ENCODE data around the gene SYNE3. TPM values are rescaled to one million over a fixed set of nuclear protein-coding genes. Genes with fewer than 3 reads are reported as not detected.

The SYNE3 gene
- total and polyA plus RNA-seq, 9 of the 15 experiments (the other 6 are each of a cell fraction or from before 2014, with no cell fraction given), result 0.04 to 3.1 (median 0.55) TPM

- TF ChIP-seq SMARCA5 (IDR thresholded peaks at IDR 0.05) (no peak), ZNF121 (CRISPR knock-in tag; conservative IDR thresholded peaks at IDR 0.05) (no peak), FOXA1 (IDR thresholded peaks at IDR 0.05; ENCODE audit: borderline replicate concordance) (no peak), SAP30 (IDR thresholded peaks at IDR 0.05; ENCODE audit: borderline replicate concordance, insufficient read depth, low read depth, low read length, poor library complexity, severe bottlenecking) (no peak), TRIM24 (IDR thresholded peaks at IDR 0.05) (no peak), KLF10 (CRISPR knock-in tag; IDR thresholded peaks at IDR 0.05) (no peak)
These were observed 47.9 kb downstream of the SYNE3 start (continued) for GRCh38 chr14:95468448-95469133.

GRCh38 chr14:95467657-95468056, 48.8 kb downstream of the SYNE3 start:
- no peak for DNase-seq (ENCODE audit: extremely low read depth in 1 of 4, low spot score in 3 of 4)
- H3K9me3 ChIP-seq (replicated peaks; ENCODE audit: control insufficient read depth, insufficient read depth, low read depth, low read length), result no peaks in the 10 kb centered on the region
- no TSS peak for BruUV-seq (replicated peaks)
- H3K9ac ChIP-seq (ENCODE audit: insufficient read depth in 1 of 2, low read depth in 2 of 2, low read length in 2 of 2), result no peak overlapping the region
- no peaks in the 10 kb centered on the region for H3K9me1 ChIP-seq (ENCODE audit: control insufficient read depth, insufficient read depth, low read length)
- no peak overlapping the region for H3K27ac ChIP-seq (ENCODE audit: extremely low read depth, low read depth, low read length)
- ChIA-PET CTCF (ENCODE audit: low intra/inter-chr PET ratio) (no interaction called here), POLR2A (interaction anchor here (1.6 kb wide), 1 partner anchor 8 kb away, joined by 4 read pairs; no protein-coding TSS in a partner anchor)
- 32% methylated on average over 4 of the region's 6 CpGs for WGBS (ENCODE audit: insufficient coverage, low coverage, missing lambda C conversion rate)
- peaks cover 0 to 13% of the 10 kb centered on the region in 2 experiments; a peak in 1 of 5 replicates for H3K27me3 ChIP-seq (ENCODE audit: control insufficient read depth in 2 of 2, insufficient read depth in 2 of 2, low read length in 2 of 2)
- H3K79me2 ChIP-seq (ENCODE audit: control insufficient read depth, insufficient read depth, low read length), result no peaks in the 10 kb centered on the region
- H3K4me2 ChIP-seq (ENCODE audit: insufficient read depth, low read length), result no peak overlapping the region
- in situ Hi-C loops (cut with MboI), result no loop called here
- intact Hi-C loops (cut with micrococcal nuclease), result no loop called here
- H2AFZ ChIP-seq (ENCODE audit: low read depth, low read length), result no peak overlapping the region
- H3K4me3 ChIP-seq, result no peak overlapping the region
- no peak for ATAC-seq
- no peaks in the 10 kb centered on the region for H3K36me3 ChIP-seq (ENCODE audit: control insufficient read depth, insufficient read depth, low read length)
- no peak for FAIRE-seq
- no peaks in the 10 kb centered on the region; the same call in 1 of the 2 replicates for H4K20me1 ChIP-seq (replicated peaks; ENCODE audit: control insufficient read depth, insufficient read depth, low read length)
- peaks cover 0 to 4% of the 10 kb centered on the region in 2 experiments; a peak in 1 of 5 replicates for H3K4me1 ChIP-seq (replicated peaks in 1 of 2; ENCODE audit: control insufficient read depth in 2 of 2, insufficient read depth in 2 of 2, low read length in 2 of 2)
- TF ChIP-seq NFIC (IDR thresholded peaks at IDR 0.05) (no peak), ZNF232 (CRISPR knock-in tag; IDR thresholded peaks at IDR 0.05) (no peak), TAF7 (tag; IDR thresholded peaks at IDR 0.05) (no peak), ZBTB34 (CRISPR knock-in tag; IDR thresholded peaks at IDR 0.05) (no peak), CBFA2T3 (IDR thresholded peaks at IDR 0.05) (no peak), HDAC1 (IDR thresholded peaks at IDR 0.05) (no peak), LCOR (CRISPR knock-in tag; IDR thresholded peaks at IDR 0.05) (no peak)
- TF ChIP-seq, protein P1, sequence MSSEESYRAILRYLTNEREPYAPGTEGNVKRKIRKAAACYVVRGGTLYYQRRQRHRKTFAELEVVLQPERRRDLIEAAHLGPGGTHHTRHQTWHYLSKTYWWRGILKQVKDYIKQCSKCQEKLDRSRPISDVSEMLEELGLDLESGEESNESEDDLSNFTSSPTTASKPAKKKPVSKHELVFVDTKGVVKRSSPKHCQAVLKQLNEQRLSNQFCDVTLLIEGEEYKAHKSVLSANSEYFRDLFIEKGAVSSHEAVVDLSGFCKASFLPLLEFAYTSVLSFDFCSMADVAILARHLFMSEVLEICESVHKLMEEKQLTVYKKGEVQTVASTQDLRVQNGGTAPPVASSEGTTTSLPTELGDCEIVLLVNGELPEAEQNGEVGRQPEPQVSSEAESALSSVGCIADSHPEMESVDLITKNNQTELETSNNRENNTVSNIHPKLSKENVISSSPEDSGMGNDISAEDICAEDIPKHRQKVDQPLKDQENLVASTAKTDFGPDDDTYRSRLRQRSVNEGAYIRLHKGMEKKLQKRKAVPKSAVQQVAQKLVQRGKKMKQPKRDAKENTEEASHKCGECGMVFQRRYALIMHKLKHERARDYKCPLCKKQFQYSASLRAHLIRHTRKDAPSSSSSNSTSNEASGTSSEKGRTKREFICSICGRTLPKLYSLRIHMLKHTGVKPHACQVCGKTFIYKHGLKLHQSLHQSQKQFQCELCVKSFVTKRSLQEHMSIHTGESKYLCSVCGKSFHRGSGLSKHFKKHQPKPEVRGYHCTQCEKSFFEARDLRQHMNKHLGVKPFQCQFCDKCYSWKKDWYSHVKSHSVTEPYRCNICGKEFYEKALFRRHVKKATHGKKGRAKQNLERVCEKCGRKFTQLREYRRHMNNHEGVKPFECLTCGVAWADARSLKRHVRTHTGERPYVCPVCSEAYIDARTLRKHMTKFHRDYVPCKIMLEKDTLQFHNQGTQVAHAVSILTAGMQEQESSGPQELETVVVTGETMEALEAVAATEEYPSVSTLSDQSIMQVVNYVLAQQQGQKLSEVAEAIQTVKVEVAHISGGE (CRISPR knock-in tag; IDR thresholded peaks at IDR 0.05), result no peak
- TF ChIP-seq, protein P2, sequence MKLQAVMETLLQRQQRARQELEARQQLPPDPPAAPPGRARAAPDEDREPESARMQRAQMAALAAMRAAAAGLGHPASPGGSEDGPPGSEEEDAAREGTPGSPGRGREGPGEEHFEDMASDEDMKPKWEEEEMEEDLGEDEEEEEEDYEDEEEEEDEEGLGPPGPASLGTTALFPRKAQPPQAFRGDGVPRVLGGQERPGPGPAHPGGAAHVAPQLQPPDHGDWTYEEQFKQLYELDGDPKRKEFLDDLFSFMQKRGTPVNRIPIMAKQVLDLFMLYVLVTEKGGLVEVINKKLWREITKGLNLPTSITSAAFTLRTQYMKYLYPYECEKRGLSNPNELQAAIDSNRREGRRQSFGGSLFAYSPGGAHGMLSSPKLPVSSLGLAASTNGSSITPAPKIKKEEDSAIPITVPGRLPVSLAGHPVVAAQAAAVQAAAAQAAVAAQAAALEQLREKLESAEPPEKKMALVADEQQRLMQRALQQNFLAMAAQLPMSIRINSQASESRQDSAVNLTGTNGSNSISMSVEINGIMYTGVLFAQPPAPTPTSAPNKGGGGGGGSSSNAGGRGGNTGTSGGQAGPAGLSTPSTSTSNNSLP (IDR thresholded peaks at IDR 0.05; ENCODE audit: borderline replicate concordance, low read depth, low read length), result no peak
